ENCODE results near the gene KIF16B.

DNA sequence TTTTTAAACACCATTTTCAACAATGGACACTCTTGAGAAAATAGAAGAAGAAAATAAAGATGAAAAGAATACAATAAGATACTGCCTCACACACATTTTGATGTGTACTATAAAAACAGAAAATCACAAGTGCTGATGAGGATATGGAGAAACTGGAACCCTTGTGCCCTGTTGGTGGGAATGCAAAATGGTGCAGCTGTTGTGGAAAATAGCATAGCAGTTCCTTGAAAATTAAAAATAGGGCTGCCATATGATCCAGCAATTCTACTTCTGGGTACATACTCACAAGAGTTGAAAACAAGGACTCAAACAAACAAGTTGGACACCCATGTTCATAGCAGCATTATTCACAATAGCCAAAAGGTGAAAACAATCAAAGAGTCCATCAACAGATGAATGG is 173.0 kb downstream of the KIF16B start:
- TF ChIP-seq, protein P1, sequence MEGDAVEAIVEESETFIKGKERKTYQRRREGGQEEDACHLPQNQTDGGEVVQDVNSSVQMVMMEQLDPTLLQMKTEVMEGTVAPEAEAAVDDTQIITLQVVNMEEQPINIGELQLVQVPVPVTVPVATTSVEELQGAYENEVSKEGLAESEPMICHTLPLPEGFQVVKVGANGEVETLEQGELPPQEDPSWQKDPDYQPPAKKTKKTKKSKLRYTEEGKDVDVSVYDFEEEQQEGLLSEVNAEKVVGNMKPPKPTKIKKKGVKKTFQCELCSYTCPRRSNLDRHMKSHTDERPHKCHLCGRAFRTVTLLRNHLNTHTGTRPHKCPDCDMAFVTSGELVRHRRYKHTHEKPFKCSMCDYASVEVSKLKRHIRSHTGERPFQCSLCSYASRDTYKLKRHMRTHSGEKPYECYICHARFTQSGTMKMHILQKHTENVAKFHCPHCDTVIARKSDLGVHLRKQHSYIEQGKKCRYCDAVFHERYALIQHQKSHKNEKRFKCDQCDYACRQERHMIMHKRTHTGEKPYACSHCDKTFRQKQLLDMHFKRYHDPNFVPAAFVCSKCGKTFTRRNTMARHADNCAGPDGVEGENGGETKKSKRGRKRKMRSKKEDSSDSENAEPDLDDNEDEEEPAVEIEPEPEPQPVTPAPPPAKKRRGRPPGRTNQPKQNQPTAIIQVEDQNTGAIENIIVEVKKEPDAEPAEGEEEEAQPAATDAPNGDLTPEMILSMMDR (IDR thresholded peaks at IDR 0.05): no peak
- no peak for TF ChIP-seq POLR2A (IDR thresholded peaks at IDR 0.05)
